DOHH2 (cell line): ENCODE measurements around the gene CARD11.

Experiments
- H3F3A ChIP-seq: fragments of 200-600 bp; sonication (generic), shearing (Covaris generic); 2 replicates; pipeline ENCODE4 v1.6.0; 2016; ENCODE audit warnings: antibody characterized with exemption, mild to moderate bottlenecking; ENCODE audit not compliant: control insufficient read depth, insufficient read depth
- H3K27ac ChIP-seq: fragments of 200-600 bp; sonication (generic); 2 replicates; pipeline ENCODE4 v1.5.1; 2014; ENCODE audit warnings: low read depth, mild to moderate bottlenecking, low read length, moderate library complexity
- H3K27me3 ChIP-seq: fragments of 200-600 bp; sonication (generic); 2 replicates; pipeline ENCODE4 v1.6.1; 2014; ENCODE audit warnings: mild to moderate bottlenecking, low read length, mixed read lengths; ENCODE audit not compliant: control insufficient read depth
- H3K36me3 ChIP-seq: fragments of 200-600 bp; sonication (generic); 2 replicates; pipeline ENCODE4 v1.6.1; 2014; ENCODE audit warnings: mild to moderate bottlenecking, low read length, moderate library complexity, mixed read lengths; ENCODE audit not compliant: control insufficient read depth
- H3K4me1 ChIP-seq: fragments of 200-600 bp; sonication (generic); 2 replicates; pipeline ENCODE4 v1.6.1; 2014; ENCODE audit warnings: mild to moderate bottlenecking, low read length, mixed read lengths; ENCODE audit not compliant: control insufficient read depth
- H3K4me2 ChIP-seq: fragments of 200-600 bp; sonication (generic); 2 replicates; pipeline ENCODE4 v1.6.0; 2014; ENCODE audit warnings: mild to moderate bottlenecking, low read length, moderate library complexity
- H3K4me3 ChIP-seq: fragments of 200-600 bp; sonication (generic); 2 replicates; pipeline ENCODE4 v1.5.1; 2014; ENCODE audit warnings: mild to moderate bottlenecking, low read length, mixed read lengths
- H3K79me2 ChIP-seq: fragments of 200-600 bp; sonication (generic); 2 replicates; pipeline ENCODE4 v1.6.1; 2014; ENCODE audit warnings: mild to moderate bottlenecking, low read length, mixed read lengths; ENCODE audit not compliant: control insufficient read depth
- H3K9me2 ChIP-seq: fragments of 200-600 bp; sonication (generic); replicated peaks from 2 replicates; pipeline ENCODE4 v1.6.1; 2014; ENCODE audit warnings: mild to moderate bottlenecking, low read length, mixed read lengths; ENCODE audit not compliant: control insufficient read depth
- H3K9me3 ChIP-seq: fragments of 200-600 bp; sonication (generic); 2 replicates; pipeline ENCODE4 v1.6.1; 2014; ENCODE audit warnings: antibody characterized with exemption, low read length, mixed read lengths; ENCODE audit not compliant: control insufficient read depth, insufficient read depth
- H4K20me1 ChIP-seq: fragments of 200-600 bp; sonication (generic); 2 replicates; pipeline ENCODE4 v1.6.0; 2014; ENCODE audit warnings: low read depth, mild to moderate bottlenecking, antibody characterized with exemption, low read length, moderate library complexity; ENCODE audit not compliant: control insufficient read depth, insufficient read depth
- CTCF ChIP-seq: fragments of 200-600 bp; sonication (generic); IDR thresholded peaks from one replicate; pipeline ENCODE4 v1.5.1; 2014; ENCODE audit warnings: antibody characterized with exemption, mild to moderate bottlenecking, low read depth, low read length; ENCODE audit not compliant: poor library complexity, severe bottlenecking
- EZH2phosphoT487 ChIP-seq: fragments of 200-600 bp; sonication (generic); IDR thresholded peaks from 2 replicates; pipeline ENCODE4 v1.6.1; 2017; ENCODE audit warnings: borderline replicate concordance, mild to moderate bottlenecking, antibody characterized with exemption, low read length, moderate library complexity, mixed read lengths

Gene CARD11

GRCh38 chr7:2878306-2878705, 165.4 kb downstream of the CARD11 start:
- no peaks in the 10 kb centered on the region for H4K20me1 ChIP-seq
- TF ChIP-seq EZH2phosphoT487, result no peak
- TF ChIP-seq CTCF, result no peak
- no peaks in the 10 kb centered on the region for H3K9me2 ChIP-seq
- H3K4me3 ChIP-seq, result no peak overlapping the region
- peaks cover 27% of the 10 kb centered on the region for H3K4me1 ChIP-seq
- no peak overlapping the region for H3K27ac ChIP-seq
- H3F3A ChIP-seq, result 0 out of 2 replicates have a peak, but pooled peaks cover 4% of the 10 kb centered on the region
- no peak overlapping the region for H3K4me2 ChIP-seq
- no peaks in the 10 kb centered on the region for H3K79me2 ChIP-seq
- H3K9me3 ChIP-seq, result no peaks in the 10 kb centered on the region
- no peaks in the 10 kb centered on the region for H3K36me3 ChIP-seq
- H3K27me3 ChIP-seq, result no peaks in the 10 kb centered on the region

- TF ChIP-seq EZH2phosphoT487 (no peak), CTCF (no peak)
- peaks cover 41% of the 10 kb centered on the region for H3K4me1 ChIP-seq
These were observed 167.5 kb downstream of the CARD11 start for GRCh38 chr7:2876031-2876731.

GRCh38 chr7:2873686-2874551, 169.7 kb downstream of the CARD11 start:
- Histone ChIP-seq H3K9me2 (no peaks in the 10 kb centered on the region), H3K27ac (peak overlapping the region; percentile 13; the same call in 1 of the 2 replicates), H3F3A (0 out of 2 replicates have a peak, but pooled peaks cover 4% of the 10 kb centered on the region), H3K79me2 (no peaks in the 10 kb centered on the region), H3K36me3 (no peaks in the 10 kb centered on the region), H3K9me3 (no peaks in the 10 kb centered on the region), H3K4me1 (peaks cover 46% of the 10 kb centered on the region), H4K20me1 (no peaks in the 10 kb centered on the region), H3K4me3 (no peak overlapping the region), H3K27me3 (no peaks in the 10 kb centered on the region), H3K4me2 (peak overlapping the region; percentile 19; the same call in 1 of the 2 replicates)
- no peak for TF ChIP-seq EZH2phosphoT487
- TF ChIP-seq CTCF, result no peak

More at GRCh38 chr7:2876031-2876731, 167.5 kb downstream of the CARD11 start:
- no peaks in the 10 kb centered on the region for H3K27me3 ChIP-seq
- no peak overlapping the region for H3K4me2 ChIP-seq
- no peaks in the 10 kb centered on the region for H3K9me3 ChIP-seq
- no peaks in the 10 kb centered on the region for H4K20me1 ChIP-seq
- H3K36me3 ChIP-seq, result no peaks in the 10 kb centered on the region
- 0 out of 2 replicates have a peak, but pooled peaks cover 4% of the 10 kb centered on the region for H3F3A ChIP-seq
- H3K27ac ChIP-seq, result no peak overlapping the region
- no peaks in the 10 kb centered on the region for H3K79me2 ChIP-seq
- no peaks in the 10 kb centered on the region for H3K9me2 ChIP-seq
- H3K4me3 ChIP-seq, result no peak overlapping the region
